HAP-1 (cell line): ENCODE data around the gene DPP10.

Experiments used
- DNase-seq, 2 experiments: peaks; one replicate each; pipeline ENCODE4 v3.0.0-alpha.2; 2016 to 2020; ENCODE audit warnings: low spot score in 2 of 2
- H3K27me3 ChIP-seq: fragments of 250-450 bp; sonication (Bioruptor Pico); 2 replicates; pipeline ENCODE4 v1.5.1; 2020; ENCODE audit warnings: low read depth, mild to moderate bottlenecking, moderate library complexity
- H3K36me3 ChIP-seq: fragments of 250-450 bp; sonication (Bioruptor Pico); replicated peaks from 2 replicates; pipeline ENCODE4 v1.5.1; 2020; ENCODE audit warnings: mild to moderate bottlenecking
- H3K4me1 ChIP-seq: fragments of 250-450 bp; sonication (Bioruptor Pico); 2 replicates; pipeline ENCODE4 v1.5.1; 2020; ENCODE audit warnings: mild to moderate bottlenecking
- H3K4me3 ChIP-seq: fragments of 250-450 bp; sonication (Bioruptor Pico); 2 replicates; pipeline ENCODE4 v1.5.1; 2020; ENCODE audit warnings: mild to moderate bottlenecking, moderate library complexity
- H3K9me3 ChIP-seq: fragments of 250-450 bp; sonication (Bioruptor Pico); 2 replicates; pipeline ENCODE4 v1.5.1; 2020; ENCODE audit warnings: mild to moderate bottlenecking, moderate library complexity
- in situ Hi-C: fragments of 300-500 bp; cut with MboI; formaldehyde crosslinking; loops from 3 replicates; pipeline ENCODE4 v1.14.3; 2020; ENCODE audit warnings: low sequenced_read_pairs, inconsistent platforms, mixed read lengths

The DPP10 gene

GRCh38 chr2:115574667-115575066 is 1132.2 kb downstream of the DPP10 start:
- DNase-seq = no peak
- no peak overlapping the region for H3K4me3 ChIP-seq
- in situ Hi-C loops = no loop called here
- H3K27me3 ChIP-seq = no peaks in the 10 kb centered on the region
- H3K36me3 ChIP-seq = no peaks in the 10 kb centered on the region
- no peaks in the 10 kb centered on the region for H3K9me3 ChIP-seq
- no peaks in the 10 kb centered on the region for H3K4me1 ChIP-seq

GRCh38 chr2:115580784-115581183 is 1138.3 kb downstream of the DPP10 start:
- DNase-seq = no peak
- H3K4me3 ChIP-seq = no peak overlapping the region
- no peaks in the 10 kb centered on the region for H3K27me3 ChIP-seq
- 0 out of 2 replicates have a peak, but pooled peaks cover 2% of the 10 kb centered on the region for H3K9me3 ChIP-seq
- in situ Hi-C loops = no loop called here
- H3K4me1 ChIP-seq = peaks cover 5% of the 10 kb centered on the region
- H3K36me3 ChIP-seq = no peaks in the 10 kb centered on the region

- in situ Hi-C loops = no loop called here
- DNase-seq = no peak
- Histone ChIP-seq H3K4me3 (no peak overlapping the region), H3K4me1 (peaks cover 5% of the 10 kb centered on the region), H3K27me3 (no peaks in the 10 kb centered on the region), H3K9me3 (0 out of 2 replicates have a peak, but pooled peaks cover 2% of the 10 kb centered on the region), H3K36me3 (no peaks in the 10 kb centered on the region)
These were observed 1142.1 kb downstream of the DPP10 start for GRCh38 chr2:115584507-115584906.

- Histone ChIP-seq H3K27me3 (no peaks in the 10 kb centered on the region), H3K4me3 (no peak overlapping the region), H3K36me3 (no peaks in the 10 kb centered on the region), H3K4me1 (peaks cover 30% of the 10 kb centered on the region), H3K9me3 (no peaks in the 10 kb centered on the region)
- DNase-seq = peak; percentile 56 to 61
- in situ Hi-C loops = no loop called here
These were observed 1154.4 kb downstream of the DPP10 start for GRCh38 chr2:115596659-115597375.

- in situ Hi-C loops = no loop called here
- Histone ChIP-seq H3K27me3 (no peaks in the 10 kb centered on the region), H3K4me1 (peaks cover 16% of the 10 kb centered on the region), H3K36me3 (no peaks in the 10 kb centered on the region), H3K4me3 (no peak overlapping the region), H3K9me3 (no peaks in the 10 kb centered on the region)
- no peak for DNase-seq
These were observed 1160.8 kb downstream of the DPP10 start for GRCh38 chr2:115603285-115603684.

GRCh38 chr2:115606350-115606749 is 1163.9 kb downstream of the DPP10 start:
- Histone ChIP-seq H3K36me3 (no peaks in the 10 kb centered on the region), H3K27me3 (no peaks in the 10 kb centered on the region), H3K4me3 (no peak overlapping the region), H3K4me1 (peaks cover 6% of the 10 kb centered on the region), H3K9me3 (no peaks in the 10 kb centered on the region)
- in situ Hi-C loops = no loop called here
- no peak for DNase-seq

GRCh38 chr2:115609978-115610377 is 1167.5 kb downstream of the DPP10 start:
- DNase-seq = no peak
- no peak overlapping the region for H3K4me3 ChIP-seq
- in situ Hi-C loops = no loop called here
- H3K27me3 ChIP-seq = no peaks in the 10 kb centered on the region
- H3K9me3 ChIP-seq = no peaks in the 10 kb centered on the region
- H3K4me1 ChIP-seq = peaks cover 5% of the 10 kb centered on the region; the same call in 1 of the 2 replicates
- no peaks in the 10 kb centered on the region for H3K36me3 ChIP-seq

- peaks cover 6% of the 10 kb centered on the region; the same call in 1 of the 2 replicates for H3K4me1 ChIP-seq
- no peak overlapping the region for H3K4me3 ChIP-seq
- no peak for DNase-seq
- in situ Hi-C loops = no loop called here
- H3K9me3 ChIP-seq = no peaks in the 10 kb centered on the region
- H3K36me3 ChIP-seq = no peaks in the 10 kb centered on the region
- no peaks in the 10 kb centered on the region for H3K27me3 ChIP-seq
These were observed 1168.4 kb downstream of the DPP10 start for GRCh38 chr2:115610888-115611287.

- Histone ChIP-seq H3K4me3 (no peak overlapping the region), H3K27me3 (no peaks in the 10 kb centered on the region), H3K36me3 (no peaks in the 10 kb centered on the region), H3K9me3 (no peaks in the 10 kb centered on the region), H3K4me1 (no peaks in the 10 kb centered on the region)
- DNase-seq = no peak
- in situ Hi-C loops = no loop called here
These were observed 1181.9 kb downstream of the DPP10 start for GRCh38 chr2:115624332-115624731.

- H3K4me1 ChIP-seq = no peaks in the 10 kb centered on the region; the same call in 1 of the 2 replicates
- in situ Hi-C loops = no loop called here
- no peaks in the 10 kb centered on the region for H3K27me3 ChIP-seq
These were observed 1192.1 kb downstream of the DPP10 start for GRCh38 chr2:115634578-115634977.

GRCh38 chr2:115635430-115635829 is 1193.0 kb downstream of the DPP10 start:
- no peaks in the 10 kb centered on the region for H3K36me3 ChIP-seq
- DNase-seq = no peak
- H3K4me1 ChIP-seq = no peaks in the 10 kb centered on the region; the same call in 1 of the 2 replicates
- no peaks in the 10 kb centered on the region for H3K9me3 ChIP-seq
- no peak overlapping the region for H3K4me3 ChIP-seq
- no peaks in the 10 kb centered on the region for H3K27me3 ChIP-seq
- in situ Hi-C loops = no loop called here

More at GRCh38 chr2:115634578-115634977, 1192.1 kb downstream of the DPP10 start:
- no peak for DNase-seq
- Histone ChIP-seq H3K4me3 (no peak overlapping the region), H3K9me3 (no peaks in the 10 kb centered on the region), H3K36me3 (no peaks in the 10 kb centered on the region)

GRCh38 chr2:115649731-115650130 is 1207.3 kb downstream of the DPP10 start:
- peaks cover 5% of the 10 kb centered on the region; the same call in 1 of the 2 replicates for H3K4me1 ChIP-seq
- H3K27me3 ChIP-seq = no peaks in the 10 kb centered on the region
- no peak for DNase-seq
- H3K36me3 ChIP-seq = no peaks in the 10 kb centered on the region
- H3K9me3 ChIP-seq = no peaks in the 10 kb centered on the region
- in situ Hi-C loops = no loop called here
- no peak overlapping the region for H3K4me3 ChIP-seq

GRCh38 chr2:115650827-115651226 is 1208.4 kb downstream of the DPP10 start:
- H3K36me3 ChIP-seq = no peaks in the 10 kb centered on the region
- no peaks in the 10 kb centered on the region for H3K9me3 ChIP-seq
- H3K27me3 ChIP-seq = no peaks in the 10 kb centered on the region
- in situ Hi-C loops = no loop called here
- peak; percentile 12 to 15 for DNase-seq
- peaks cover 5% of the 10 kb centered on the region; the same call in 1 of the 2 replicates for H3K4me1 ChIP-seq
- H3K4me3 ChIP-seq = no peak overlapping the region

GRCh38 chr2:115652652-115653051 is 1210.2 kb downstream of the DPP10 start:
- Histone ChIP-seq H3K27me3 (no peaks in the 10 kb centered on the region), H3K4me1 (peaks cover 5% of the 10 kb centered on the region; the same call in 1 of the 2 replicates), H3K36me3 (no peaks in the 10 kb centered on the region), H3K9me3 (no peaks in the 10 kb centered on the region), H3K4me3 (no peak overlapping the region)
- in situ Hi-C loops = no loop called here
- no peak for DNase-seq
